Endothelial cell of umbilical vein (primary cell): ENCODE results near the gene TMEM97.

Experiments used
- POLR2A ChIP-seq: IDR thresholded peaks from 2 replicates; pipeline ENCODE4 v1.6.1; 2012; ENCODE audit warnings: low read depth, mild to moderate bottlenecking, control low read depth, low read length
- TF ChIP-seq, protein P1 (sequence below), 2 donors: IDR thresholded peaks; 1 replicate in 1 of 2; 2 replicates in 1 of 2; pipeline ENCODE4 v1.5.1; 2011; ENCODE audit warnings: low read length in 2 of 2, mild to moderate bottlenecking in 2 of 2, moderate library complexity in 2 of 2, control low read depth in 1 of 2, inconsistent platforms in 1 of 2, low read depth in 1 of 2; ENCODE audit not compliant: insufficient read depth in 1 of 2; ENCODE audit errors: extremely low read depth in 1 of 2

DNA sequence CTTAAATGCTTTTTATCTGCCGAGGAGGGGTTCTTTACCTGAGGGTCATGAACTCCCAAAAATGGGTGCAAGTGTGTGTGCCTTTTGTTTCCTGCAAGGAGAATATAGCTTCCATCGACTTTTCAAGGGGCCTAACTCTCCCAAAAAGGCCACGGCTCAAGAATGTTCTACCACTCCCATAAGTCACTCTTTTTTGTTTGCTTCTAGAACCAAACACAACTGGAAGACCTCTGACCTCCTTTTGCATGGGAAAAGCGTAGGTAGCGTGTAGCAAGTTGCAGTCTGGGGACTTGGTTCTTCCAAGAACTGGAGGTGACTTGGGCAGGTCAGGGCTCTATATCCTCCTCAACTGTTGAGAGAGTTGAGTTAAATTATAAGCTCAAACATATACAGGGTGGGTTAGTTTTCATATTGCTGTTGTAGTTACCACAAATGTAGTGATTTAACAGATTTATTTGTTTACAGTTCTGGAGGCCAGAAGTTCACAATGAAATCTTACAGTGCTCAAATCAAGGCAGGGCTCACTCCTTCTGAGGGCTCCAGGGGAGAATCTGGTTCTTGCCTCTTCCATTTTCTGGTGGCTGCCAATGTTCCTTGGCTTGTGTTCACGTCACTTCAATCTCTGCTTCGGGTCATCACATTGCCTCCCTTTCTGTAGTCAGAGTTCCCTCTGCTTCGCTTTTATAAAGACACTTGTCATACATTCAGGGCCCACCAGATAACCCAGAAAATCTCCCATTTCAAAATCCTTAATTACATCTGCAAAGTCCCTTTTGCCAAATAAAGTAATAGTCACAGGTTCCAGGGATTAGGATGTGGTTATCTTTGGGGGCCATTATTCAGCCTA is 1.4 kb downstream of the TMEM97 start:
- no peak for TF ChIP-seq POLR2A
- TF ChIP-seq, protein P1, sequence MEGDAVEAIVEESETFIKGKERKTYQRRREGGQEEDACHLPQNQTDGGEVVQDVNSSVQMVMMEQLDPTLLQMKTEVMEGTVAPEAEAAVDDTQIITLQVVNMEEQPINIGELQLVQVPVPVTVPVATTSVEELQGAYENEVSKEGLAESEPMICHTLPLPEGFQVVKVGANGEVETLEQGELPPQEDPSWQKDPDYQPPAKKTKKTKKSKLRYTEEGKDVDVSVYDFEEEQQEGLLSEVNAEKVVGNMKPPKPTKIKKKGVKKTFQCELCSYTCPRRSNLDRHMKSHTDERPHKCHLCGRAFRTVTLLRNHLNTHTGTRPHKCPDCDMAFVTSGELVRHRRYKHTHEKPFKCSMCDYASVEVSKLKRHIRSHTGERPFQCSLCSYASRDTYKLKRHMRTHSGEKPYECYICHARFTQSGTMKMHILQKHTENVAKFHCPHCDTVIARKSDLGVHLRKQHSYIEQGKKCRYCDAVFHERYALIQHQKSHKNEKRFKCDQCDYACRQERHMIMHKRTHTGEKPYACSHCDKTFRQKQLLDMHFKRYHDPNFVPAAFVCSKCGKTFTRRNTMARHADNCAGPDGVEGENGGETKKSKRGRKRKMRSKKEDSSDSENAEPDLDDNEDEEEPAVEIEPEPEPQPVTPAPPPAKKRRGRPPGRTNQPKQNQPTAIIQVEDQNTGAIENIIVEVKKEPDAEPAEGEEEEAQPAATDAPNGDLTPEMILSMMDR (IDR thresholded peaks at IDR 0.05; ENCODE audit: extremely low read depth in 1 of 2, insufficient read depth in 1 of 2, low read depth in 1 of 2, low read length in 2 of 2) = no peak
